NCI-H345 treated with DMSO at 0.1 percent for 48 hours (cell line): ENCODE measurements around the gene ZNF280B.
"Not testable (repeated sequence)": the region's sequence is repeated elsewhere in the genome, so short reads cannot be mapped to it uniquely, and the experiment has no call there.

Source experiments
- DNase-seq: peaks from one replicate; lab custom pipeline; 2025; ENCODE audit not compliant: unreplicated experiment; lab: John Stamatoyannopoulos, UW

The ZNF280B gene

DNA sequence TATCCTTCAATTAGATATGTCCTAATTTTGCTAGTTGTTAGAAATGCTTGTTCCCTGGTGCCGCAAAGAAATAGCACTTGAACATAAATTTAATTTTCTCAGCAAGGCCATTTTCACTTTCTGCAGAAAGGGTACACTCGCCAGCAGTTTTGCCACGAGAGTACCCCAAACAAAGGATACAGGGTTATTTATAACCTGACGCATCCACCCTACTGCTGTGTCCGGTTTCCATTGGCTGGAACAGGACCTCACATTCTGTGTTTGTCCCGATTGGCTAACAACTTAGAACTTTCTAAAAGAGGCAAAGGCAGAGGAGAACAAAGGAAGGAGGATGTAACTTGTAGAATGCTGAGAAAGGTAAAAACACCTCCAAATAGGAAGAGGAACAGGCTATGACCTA, 1.4 kb upstream of the ZNF280B start:
- DNase-seq = not testable (repeated sequence)

DNA sequence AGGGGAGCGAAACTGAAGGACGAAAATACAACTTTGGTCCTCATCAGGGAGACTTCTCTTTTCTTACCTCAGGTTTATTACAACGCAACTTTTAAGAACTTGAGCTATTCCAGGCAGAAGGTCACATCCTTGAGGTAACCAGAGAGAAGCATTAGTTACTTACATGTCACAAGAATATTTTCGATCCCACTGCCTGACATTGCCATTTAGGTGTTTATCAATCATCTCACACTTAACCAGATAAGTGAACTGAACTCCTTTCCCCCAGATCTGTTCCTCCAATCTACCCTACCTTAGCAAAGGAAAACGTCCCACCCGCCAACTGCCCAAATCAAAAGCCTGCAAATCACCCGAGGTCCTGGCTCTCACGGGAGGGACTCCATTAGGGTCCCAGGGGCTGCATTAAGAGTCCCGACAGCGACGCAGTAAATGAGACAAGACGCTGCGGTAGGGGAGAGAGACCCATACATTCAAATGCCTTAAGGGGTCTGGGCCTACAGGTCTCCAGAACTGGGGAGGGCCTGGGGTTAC, 734 bp downstream of the ZNF280B start:
- no peak for DNase-seq

DNA sequence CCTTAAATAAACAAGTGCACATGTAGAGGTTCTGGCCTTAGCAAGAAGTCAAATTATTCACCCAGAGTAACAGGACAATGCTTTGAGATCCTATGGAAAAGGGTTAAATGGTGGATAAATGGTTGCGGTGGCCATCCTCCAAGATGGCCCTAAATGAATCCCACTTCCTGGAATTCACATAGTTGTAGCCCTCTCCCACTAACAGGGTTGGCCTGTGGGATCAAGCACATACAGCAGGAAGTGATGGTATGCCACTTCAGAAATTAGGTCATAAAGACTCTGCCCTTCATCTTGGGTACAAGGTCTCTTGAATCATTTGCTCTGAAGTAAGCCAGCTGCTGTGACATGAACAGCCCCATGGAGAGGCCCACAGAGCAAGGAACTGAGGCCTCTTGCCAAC, 1.8 kb downstream of the ZNF280B start:
- DNase-seq = no peak

DNA sequence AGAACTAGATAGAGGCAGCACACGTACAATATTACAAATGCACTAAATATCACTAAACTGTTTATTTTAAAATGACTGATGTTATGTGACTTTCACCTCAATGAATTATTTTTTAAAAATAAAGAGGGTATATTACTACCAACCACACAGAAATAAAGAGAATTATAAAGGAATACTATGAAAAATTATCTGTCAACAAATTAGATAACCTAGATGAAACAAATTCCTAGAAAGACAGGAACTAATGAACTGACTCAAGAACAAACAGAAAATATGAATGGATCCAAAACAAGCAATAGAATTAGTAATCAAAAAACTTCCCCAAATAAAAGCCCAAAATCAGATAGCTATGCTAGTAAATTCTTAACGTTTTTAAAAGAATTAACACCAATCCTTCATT, 10.3 kb downstream of the ZNF280B start:
- no peak for DNase-seq

DNA sequence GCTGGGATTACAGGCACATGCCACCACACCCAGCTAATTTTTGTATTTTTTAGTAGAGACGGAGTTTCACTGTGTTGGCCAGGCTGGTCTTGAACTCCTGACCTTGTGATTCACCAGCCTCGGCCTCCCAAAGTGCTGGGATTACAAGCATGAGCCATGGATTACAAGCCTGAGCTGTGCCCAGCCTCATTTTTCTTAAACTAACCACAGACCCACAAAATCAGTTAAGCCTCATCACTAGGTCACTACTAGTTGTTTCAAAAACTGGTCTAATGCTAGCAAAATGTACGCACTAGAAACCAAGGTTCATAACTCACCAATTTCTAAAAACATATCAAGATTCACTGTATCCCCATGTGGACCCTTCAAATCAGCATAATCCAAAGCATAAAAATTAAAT, 17.0 kb downstream of the ZNF280B start:
- DNase-seq = not testable (repeated sequence)

DNA sequence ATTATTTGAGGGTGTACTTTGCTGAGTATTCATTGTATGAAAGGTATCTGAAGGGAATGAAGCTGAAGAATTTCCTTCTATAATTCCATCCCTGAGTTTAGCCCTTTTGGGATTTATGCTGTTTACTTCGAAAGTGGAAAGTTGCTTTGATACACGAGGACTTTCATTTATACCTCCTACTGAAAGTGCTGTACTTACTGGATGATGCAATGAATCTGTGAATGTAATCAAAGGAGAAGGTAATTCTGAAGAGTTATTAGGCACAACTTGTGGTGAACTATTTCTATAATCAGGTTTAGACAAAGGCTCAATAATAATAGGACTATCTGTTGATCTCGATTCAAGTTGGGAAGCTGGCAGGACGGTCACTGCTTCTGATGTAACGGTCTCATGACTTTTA, 19.8 kb downstream of the ZNF280B start:
- DNase-seq = no peak

DNA sequence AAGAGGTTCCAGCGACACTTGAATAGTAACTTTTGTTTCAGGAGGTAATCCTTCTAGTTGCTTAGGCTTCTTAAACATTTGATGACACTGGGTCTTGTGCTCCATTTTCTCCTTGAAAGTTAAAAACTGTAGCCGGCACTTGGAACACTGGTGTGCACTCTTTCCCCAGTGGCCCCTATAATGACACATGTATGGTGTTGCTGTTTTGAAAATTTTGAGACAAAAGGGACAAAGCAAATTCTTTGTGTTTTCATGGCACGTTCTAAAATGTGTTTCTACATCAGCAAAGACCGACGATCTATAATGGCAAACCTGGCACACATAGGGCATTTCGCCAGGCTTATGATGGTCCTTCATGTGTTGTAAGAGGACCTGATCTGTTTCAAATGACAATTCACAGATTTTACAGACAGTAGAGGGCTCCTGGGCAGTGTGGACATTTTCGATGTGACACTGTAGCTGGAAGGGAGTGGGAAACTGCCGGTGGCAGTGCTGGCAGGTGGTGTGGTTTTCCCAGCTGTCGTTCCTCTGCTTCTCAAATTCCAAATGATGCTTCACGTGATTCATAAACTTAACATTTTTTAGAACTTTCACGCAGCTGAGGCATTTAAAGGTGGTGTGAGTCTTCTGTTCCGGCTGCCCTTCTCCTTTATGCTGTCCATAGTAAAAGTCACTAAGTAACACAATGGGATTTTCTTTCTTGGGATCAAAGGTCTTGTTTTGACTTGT, 20.5 kb downstream of the ZNF280B start:
- no peak for DNase-seq

DNA sequence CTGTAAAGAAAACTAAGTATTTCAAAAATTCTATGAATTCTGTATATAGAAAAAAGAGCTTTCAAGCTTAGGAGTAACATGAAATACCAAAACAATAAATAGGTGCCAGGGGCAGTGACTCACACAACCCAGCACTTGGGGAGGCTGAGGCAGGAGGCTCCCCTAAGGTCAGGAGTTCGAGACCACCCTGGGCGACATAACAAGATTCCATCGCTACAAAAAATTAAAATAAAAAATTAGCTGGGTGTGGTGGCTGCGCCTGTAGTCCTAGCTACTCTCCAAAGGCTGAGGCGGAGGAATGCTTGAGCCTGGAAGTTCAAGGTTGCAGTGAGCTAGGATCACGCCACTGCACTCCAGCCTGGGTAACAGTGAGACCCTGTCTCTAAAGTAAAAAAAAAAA, 21.5 kb downstream of the ZNF280B start:
- no peak for DNase-seq

DNA sequence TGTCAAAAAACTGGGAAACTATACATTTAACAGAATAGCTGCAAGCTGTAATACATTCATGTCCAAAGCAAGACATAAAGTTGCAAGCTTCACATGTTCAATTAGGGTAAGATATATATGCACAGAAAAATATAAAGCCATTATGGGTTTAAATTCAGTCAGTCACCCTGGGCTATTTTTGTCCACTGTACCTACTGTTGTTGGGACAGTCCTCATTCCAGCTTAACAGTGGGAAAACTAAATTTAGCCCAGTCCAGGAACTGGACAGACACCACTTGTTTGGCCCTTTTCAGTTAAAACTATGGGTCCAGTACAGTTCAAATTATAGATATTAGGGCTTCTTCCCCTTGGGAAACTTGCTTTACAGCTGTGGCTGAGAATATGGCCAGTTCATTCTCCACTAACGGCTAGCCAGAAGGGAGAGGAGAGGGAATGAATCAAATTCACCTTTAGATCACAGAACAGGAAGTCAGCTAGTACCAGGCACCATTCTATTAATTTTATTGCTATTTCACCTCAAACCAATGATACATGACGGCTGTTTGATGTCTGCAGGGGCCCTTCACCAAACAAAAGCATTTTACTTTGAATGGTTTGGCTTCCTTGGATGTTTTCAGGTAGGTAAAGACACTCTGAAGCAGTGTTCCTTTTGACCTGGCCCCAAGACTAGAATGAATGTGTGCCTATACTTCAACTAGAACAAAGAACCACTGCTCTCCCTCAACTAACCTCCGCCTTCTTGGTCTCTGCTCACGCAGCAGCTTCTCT, 22.2 kb downstream of the ZNF280B start:
- no peak for DNase-seq

DNA sequence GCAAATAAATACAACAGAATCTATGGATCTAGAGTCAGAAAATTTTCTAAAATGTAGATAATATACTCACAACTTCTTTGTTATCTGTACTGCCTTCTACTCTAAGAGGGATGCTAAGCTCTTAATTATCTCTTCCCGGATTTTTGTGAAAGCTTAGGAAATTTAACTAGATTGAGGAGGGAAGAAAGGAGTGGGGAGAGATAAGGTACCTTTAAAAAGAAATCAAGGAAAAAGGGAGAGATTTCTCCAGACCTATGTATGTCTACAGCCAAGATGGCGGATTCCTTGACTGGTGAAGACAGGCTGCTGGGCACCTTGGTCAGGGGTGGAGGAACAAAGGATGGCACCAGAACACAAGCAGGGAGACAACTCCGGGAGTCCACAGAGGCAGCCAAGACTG, 23.0 kb downstream of the ZNF280B start:
- DNase-seq = no peak

DNA sequence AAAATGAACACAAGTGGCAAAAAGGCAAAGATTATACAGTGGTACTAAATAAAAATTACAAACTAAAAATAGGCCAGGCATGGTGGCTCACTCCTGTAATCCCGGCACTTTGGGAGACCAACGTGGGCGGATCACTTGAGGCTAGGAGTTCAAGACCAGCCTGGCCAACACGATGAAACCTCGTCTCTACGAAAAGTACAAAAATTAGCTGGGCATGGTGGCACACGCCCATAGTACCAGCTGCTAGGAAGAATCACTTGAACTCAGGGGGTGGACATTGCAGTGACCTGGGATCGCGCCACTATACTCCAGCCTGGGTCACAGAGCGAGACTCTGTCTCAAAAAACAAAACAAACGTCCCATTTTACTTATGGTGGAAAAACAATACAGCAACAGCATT, 24.5 kb downstream of the ZNF280B start:
- DNase-seq = no peak

DNA sequence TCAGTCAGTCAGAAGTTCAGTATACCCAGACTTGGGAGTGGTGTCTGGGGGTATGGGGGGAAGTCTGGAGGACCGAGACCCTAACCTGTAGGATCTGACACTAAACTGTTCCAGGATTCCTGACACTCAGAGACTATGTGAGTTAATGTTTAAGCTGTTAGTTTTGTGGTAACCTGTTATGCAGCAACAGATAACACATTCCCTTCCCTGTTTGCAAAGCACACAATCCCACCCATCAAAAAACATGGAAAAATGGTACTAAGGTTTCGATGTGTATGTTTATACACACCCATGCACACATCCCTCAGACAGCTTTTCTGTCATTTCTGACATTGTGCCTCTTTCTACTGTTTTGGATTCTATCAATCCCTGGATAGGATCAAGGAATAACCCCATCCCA, 27.6 kb downstream of the ZNF280B start:
- DNase-seq = no peak

DNA sequence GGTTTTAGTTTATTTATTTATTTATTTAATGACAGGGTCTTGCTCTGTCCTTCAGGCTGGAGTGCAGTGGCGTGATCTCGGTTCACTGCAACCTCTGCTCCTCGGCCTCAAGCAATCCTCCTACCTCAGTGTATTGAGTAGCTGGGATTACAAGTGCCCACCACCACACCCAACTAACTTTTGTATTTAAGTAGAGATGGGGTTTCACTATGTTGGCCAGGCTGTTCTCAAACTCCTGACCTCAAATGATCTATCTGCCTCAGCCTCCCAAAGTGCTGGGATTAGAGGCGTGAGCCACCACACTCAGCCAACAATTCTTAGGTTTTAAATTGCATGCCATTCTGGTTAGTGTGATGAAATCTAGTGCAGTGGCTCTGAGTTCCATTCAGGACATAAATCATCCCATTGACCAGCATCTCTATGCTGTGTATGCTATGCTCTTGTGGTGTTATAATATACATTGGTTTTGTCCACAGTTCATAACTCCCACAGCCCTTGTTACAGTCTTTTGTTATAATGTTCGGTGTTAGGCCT, 28.5 kb downstream of the ZNF280B start:
- no peak for DNase-seq

DNA sequence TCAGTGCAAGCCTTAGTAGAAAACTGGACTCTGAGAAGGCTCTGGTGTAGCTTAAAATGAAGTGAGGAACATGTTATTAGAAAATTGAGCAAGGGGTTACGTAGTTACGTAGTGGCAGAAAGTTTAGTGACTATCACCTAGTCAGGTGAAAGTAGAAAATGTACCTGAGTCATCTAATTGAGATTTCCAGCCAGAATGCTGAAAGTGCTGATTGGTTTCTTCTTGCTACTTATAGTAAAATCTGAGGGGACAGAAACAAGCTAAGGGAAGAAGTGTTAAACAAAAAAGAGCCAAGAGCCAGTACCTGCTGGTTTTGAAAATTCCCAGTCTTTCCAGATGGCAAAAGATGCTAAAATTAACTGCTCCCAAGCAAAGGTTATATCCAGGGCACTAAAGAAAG, 29.4 kb downstream of the ZNF280B start:
- no peak for DNase-seq

DNA sequence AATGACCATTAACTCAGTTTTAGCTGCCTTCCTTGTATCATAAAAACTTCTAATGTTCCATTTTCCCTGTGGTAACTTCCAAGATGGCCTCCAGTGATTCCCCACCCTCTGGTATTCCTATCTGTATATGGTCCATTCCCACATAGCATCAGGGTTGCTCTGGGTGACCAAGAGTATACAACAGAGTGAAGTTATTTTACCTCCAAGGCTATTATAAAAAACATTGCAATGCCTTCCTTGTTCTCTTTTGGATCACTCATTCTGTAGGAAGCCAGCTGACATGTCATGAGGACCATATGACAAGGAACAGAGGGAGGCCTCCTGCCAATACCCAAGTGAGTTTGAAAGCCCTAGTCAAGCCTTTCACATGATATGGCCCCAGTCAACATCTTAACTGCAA, 30.1 kb downstream of the ZNF280B start:
- DNase-seq = no peak

DNA sequence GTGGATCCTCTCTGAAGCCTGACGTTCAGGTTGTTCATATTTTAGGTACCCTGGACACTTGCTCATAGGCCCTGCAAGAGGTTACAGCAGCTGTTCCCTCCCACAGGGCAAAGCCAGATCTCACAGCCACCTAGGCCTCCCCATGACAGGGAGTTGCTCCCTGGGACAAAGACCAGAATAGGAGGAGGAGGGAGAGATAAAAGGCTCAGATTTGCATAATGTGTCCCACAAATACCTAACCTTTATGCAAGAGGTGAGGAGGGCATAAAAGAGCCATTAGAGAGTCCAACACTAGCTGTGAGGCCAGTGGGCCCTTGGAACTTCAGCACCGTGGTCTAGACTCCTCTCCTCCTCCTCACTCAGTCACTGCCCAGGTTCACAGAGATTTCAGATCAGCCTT, 33.8 kb downstream of the ZNF280B start:
- DNase-seq = no peak

DNA sequence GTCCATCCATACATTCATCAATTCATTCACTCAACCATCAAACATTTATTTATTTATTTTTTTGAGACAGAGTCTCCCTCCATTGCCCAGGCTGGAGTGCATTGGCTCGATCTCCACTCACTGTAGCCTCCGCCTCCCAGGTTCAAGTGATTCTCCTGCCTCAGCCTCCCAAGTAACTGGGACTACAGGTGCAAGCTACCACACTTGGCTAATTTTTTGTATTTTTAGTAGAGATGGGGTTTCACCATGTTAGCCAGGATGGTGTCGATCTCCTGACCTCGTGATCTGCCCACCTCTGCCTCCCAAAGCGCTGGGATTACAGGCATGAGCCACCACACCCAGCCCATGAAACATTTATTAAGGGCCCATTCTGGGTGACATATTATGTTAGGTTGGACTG, 37.4 kb downstream of the ZNF280B start:
- DNase-seq = not testable (repeated sequence)

DNA sequence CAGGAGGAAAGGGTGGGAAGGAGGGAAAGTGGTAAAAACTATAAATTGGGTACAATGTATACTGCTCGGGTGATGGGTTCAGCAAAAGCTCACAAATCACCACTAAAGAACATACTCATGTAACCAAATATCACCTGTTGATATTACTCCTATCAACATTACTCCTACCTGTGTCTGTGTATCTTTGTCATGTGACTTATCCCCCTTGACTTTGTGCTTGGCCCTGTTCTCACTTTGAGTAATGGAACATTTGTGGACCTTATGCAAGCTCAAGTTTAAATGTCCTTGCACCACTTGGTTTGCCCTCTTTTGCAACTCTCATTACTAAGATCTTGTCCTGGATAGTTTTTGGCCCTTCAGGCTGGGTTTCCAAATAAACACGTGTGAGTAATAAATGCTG, 39.0 kb downstream of the ZNF280B start:
- no peak for DNase-seq

DNA sequence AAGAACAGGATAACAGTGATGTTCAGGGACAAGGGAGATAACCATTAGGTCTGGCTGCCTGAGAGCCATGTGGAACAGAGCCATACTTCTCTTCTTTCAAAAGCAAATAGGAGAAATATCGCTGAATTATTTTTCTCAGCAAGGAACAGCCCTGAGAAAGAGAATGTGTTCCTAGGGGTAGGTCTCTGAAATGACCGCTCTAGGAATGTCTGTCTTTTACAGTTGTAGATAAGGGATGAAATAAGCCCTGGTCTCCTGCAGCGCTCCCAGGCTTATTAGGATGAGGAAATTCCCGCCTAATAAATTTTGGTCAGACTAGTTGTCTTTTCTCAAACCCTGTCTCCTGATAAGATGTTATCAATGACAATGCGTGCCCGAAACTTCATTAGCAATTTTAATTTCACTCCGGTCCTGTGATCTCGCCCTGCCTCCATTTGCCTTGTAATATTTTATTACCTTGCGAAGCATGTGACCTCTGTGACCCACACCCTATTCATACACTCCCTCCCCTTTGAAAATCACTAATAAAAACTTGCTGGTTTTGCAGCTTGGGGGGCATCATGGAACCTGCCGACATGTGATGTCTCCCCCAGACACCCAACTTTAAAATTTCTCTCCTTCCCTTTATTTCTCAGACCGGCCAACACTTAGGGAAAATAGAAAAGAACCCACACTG, 39.6 kb downstream of the ZNF280B start:
- DNase-seq = not testable (repeated sequence)

DNA sequence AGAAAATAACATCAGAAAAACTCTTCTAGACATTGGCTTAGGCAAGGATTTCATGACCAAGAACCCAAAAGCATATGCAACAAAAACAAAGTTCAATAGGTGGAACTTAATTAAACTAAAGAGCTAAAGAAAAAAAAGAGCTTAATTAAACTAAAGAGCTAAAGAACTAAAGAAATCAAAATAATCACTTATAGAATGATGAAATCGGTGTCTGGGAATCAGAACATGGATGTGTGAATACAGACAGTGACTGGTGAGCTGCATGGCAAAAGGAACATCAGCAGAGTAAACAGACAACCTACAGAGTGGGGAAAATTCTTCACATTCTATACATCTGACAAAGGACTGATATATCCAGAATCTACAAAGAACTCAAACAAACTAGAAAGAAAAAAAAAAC, 41.4 kb downstream of the ZNF280B start:
- DNase-seq = no peak

DNA sequence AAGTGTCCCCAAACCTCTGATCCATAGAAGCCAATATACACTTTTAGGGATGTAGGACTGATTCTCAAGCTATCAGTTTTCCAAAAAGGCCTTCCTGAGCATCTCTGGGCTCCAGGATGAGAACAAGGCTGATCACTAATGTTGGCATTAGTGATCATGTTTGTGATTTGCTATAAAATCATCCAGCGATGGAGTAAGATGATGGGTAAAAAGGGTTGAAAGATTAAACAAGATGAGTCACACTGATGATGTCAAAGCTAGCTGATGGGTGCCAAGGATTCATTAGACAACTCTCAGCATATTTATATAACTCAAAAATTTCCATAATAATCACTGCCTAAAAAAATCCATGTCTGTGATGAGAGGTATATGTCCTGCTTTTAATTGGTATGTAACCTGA, 42.8 kb downstream of the ZNF280B start:
- DNase-seq = no peak
